ENCODE results near the gene HIC1.

Gene HIC1

GRCh38 chr17:2087597-2088211 lies 32.8 kb downstream of the HIC1 start:
- no peak overlapping the region for H3K27ac ChIP-seq (ENCODE audit: low read depth, low read length)
- H3K9ac ChIP-seq (ENCODE audit: low read length) = no peak overlapping the region
- no peak overlapping the region for H3K4me3 ChIP-seq (ENCODE audit: insufficient read depth, low read length, poor library complexity, severe bottlenecking)
- H3K36me3 ChIP-seq (ENCODE audit: low read length) = no peaks in the 10 kb centered on the region
- no peaks in the 10 kb centered on the region for H3F3A ChIP-seq (ENCODE audit: insufficient read depth)
- H3K9me2 ChIP-seq (replicated peaks; ENCODE audit: insufficient read depth, low read length) = no peaks in the 10 kb centered on the region
- H2AFZ ChIP-seq (ENCODE audit: low read depth, low read length, severe bottlenecking) = no peak overlapping the region
- TF ChIP-seq CTCF (IDR thresholded peaks at IDR 0.05; ENCODE audit: insufficient read depth, low read length, poor library complexity, severe bottlenecking) (no peak), EZH2phosphoT487 (conservative IDR thresholded peaks at IDR 0.05; ENCODE audit: low read length) (no peak)
- no peaks in the 10 kb centered on the region for H4K20me1 ChIP-seq (ENCODE audit: low read depth, low read length)
- H3K27me3 ChIP-seq (ENCODE audit: low read length) = no peaks in the 10 kb centered on the region
- no peaks in the 10 kb centered on the region for H3K9me3 ChIP-seq (ENCODE audit: insufficient read depth, low read length)
- H3K79me2 ChIP-seq (ENCODE audit: insufficient read depth, low read length) = no peaks in the 10 kb centered on the region
- no peak overlapping the region for H3K4me2 ChIP-seq (ENCODE audit: low read depth, low read length, poor library complexity, severe bottlenecking)

- TF ChIP-seq EZH2phosphoT487 (conservative IDR thresholded peaks at IDR 0.05; ENCODE audit: low read length) (no peak), CTCF (IDR thresholded peaks at IDR 0.05; ENCODE audit: insufficient read depth, low read length, poor library complexity, severe bottlenecking) (no peak)
- no peak overlapping the region for H2AFZ ChIP-seq (ENCODE audit: low read depth, low read length, severe bottlenecking)
- H3K4me2 ChIP-seq (ENCODE audit: low read depth, low read length, poor library complexity, severe bottlenecking) = peak overlapping the region; percentile 52
- H3F3A ChIP-seq (ENCODE audit: insufficient read depth) = no peaks in the 10 kb centered on the region
- no peaks in the 10 kb centered on the region for H3K79me2 ChIP-seq (ENCODE audit: insufficient read depth, low read length)
- H4K20me1 ChIP-seq (ENCODE audit: low read depth, low read length) = no peaks in the 10 kb centered on the region
- H3K9ac ChIP-seq (ENCODE audit: low read length) = no peak overlapping the region
- no peak overlapping the region for H3K27ac ChIP-seq (ENCODE audit: low read depth, low read length)
- no peaks in the 10 kb centered on the region for H3K9me3 ChIP-seq (ENCODE audit: insufficient read depth, low read length)
- H3K4me3 ChIP-seq (ENCODE audit: insufficient read depth, low read length, poor library complexity, severe bottlenecking) = no peak overlapping the region
- no peaks in the 10 kb centered on the region for H3K27me3 ChIP-seq (ENCODE audit: low read length)
- H3K9me2 ChIP-seq (replicated peaks; ENCODE audit: insufficient read depth, low read length) = no peaks in the 10 kb centered on the region
- H3K36me3 ChIP-seq (ENCODE audit: low read length) = no peaks in the 10 kb centered on the region
Observed at GRCh38 chr17:2089021-2089422, 34.1 kb downstream of the HIC1 start.

- H3K27ac ChIP-seq (ENCODE audit: low read depth, low read length) = no peak overlapping the region
- H2AFZ ChIP-seq (ENCODE audit: low read depth, low read length, severe bottlenecking) = no peak overlapping the region
- H3K79me2 ChIP-seq (ENCODE audit: insufficient read depth, low read length) = no peaks in the 10 kb centered on the region
- peak overlapping the region; percentile 52 for H3K4me2 ChIP-seq (ENCODE audit: low read depth, low read length, poor library complexity, severe bottlenecking)
- TF ChIP-seq EZH2phosphoT487 (conservative IDR thresholded peaks at IDR 0.05; ENCODE audit: low read length) (no peak), CTCF (IDR thresholded peaks at IDR 0.05; ENCODE audit: insufficient read depth, low read length, poor library complexity, severe bottlenecking) (no peak)
- no peaks in the 10 kb centered on the region for H4K20me1 ChIP-seq (ENCODE audit: low read depth, low read length)
- H3K36me3 ChIP-seq (ENCODE audit: low read length) = no peaks in the 10 kb centered on the region
- H3K27me3 ChIP-seq (ENCODE audit: low read length) = no peaks in the 10 kb centered on the region
- no peaks in the 10 kb centered on the region for H3K9me2 ChIP-seq (replicated peaks; ENCODE audit: insufficient read depth, low read length)
- H3K9ac ChIP-seq (ENCODE audit: low read length) = no peak overlapping the region
- no peaks in the 10 kb centered on the region for H3F3A ChIP-seq (ENCODE audit: insufficient read depth)
- no peaks in the 10 kb centered on the region for H3K9me3 ChIP-seq (ENCODE audit: insufficient read depth, low read length)
- H3K4me3 ChIP-seq (ENCODE audit: insufficient read depth, low read length, poor library complexity, severe bottlenecking) = no peak overlapping the region
Observed at GRCh38 chr17:2090210-2090641, 35.3 kb downstream of the HIC1 start.

Measured in SU-DHL-6 (cell line).